Nephron progenitor cell (in vitro differentiated cells): ENCODE measurements around the gene SALL1.
A peak's percentile ranks its signal among the peaks of the same experiment; 100 is the strongest.

ENCODE experiments used
- DNase-seq: peaks from one replicate; pipeline ENCODE4 v3.0.0; 2021
- H3K27ac Mint-ChIP-seq: 2 replicates; pipeline ENCODE4 v1.8.0; 2021; ENCODE audit warnings: mild to moderate bottlenecking, moderate library complexity, mixed read lengths
- H3K27me3 Mint-ChIP-seq: 2 replicates; pipeline ENCODE4 v1.8.0; 2021; ENCODE audit warnings: mild to moderate bottlenecking, low read depth, mixed read lengths; ENCODE audit not compliant: poor library complexity
- H3K36me3 Mint-ChIP-seq: 2 replicates; pipeline ENCODE4 v1.8.0; 2021; ENCODE audit warnings: low read depth, mixed read lengths
- H3K4me1 Mint-ChIP-seq: 2 replicates; pipeline ENCODE4 v1.8.0; 2021; ENCODE audit warnings: mixed read lengths
- H3K4me3 Mint-ChIP-seq: 2 replicates; pipeline ENCODE4 v1.8.0; 2021; ENCODE audit warnings: mild to moderate bottlenecking, moderate library complexity, mixed read lengths
- H3K9me3 Mint-ChIP-seq: 2 replicates; pipeline ENCODE4 v1.8.0; 2021; ENCODE audit warnings: mild to moderate bottlenecking, moderate library complexity, mixed read lengths
- CTCF ChIP-seq: fragments of 200-600 bp; sonication (generic); IDR thresholded peaks from 2 replicates; pipeline ENCODE4 v1.5.0; 2021; ENCODE audit warnings: antibody characterized with exemption

Gene SALL1

GRCh38 chr16:51144203-51144602 lies 6.9 kb downstream of the SALL1 start:
- peaks cover 3% of the 10 kb centered on the region for H3K27me3 Mint-ChIP-seq
- H3K4me3 Mint-ChIP-seq, result peak overlapping the region; percentile 97
- DNase-seq, result no peak
- no peak for TF ChIP-seq CTCF
- H3K27ac Mint-ChIP-seq, result peak overlapping the region; percentile 25
- peaks cover 91% of the 10 kb centered on the region for H3K4me1 Mint-ChIP-seq
- peaks cover 78% of the 10 kb centered on the region for H3K36me3 Mint-ChIP-seq
- no peaks in the 10 kb centered on the region for H3K9me3 Mint-ChIP-seq

- Mint-ChIP-seq H3K4me1 (peaks cover 99% of the 10 kb centered on the region), H3K9me3 (no peaks in the 10 kb centered on the region), H3K4me3 (peak overlapping the region; percentile 97), H3K36me3 (peaks cover 78% of the 10 kb centered on the region), H3K27ac (peak overlapping the region; percentile 84), H3K27me3 (peaks cover 3% of the 10 kb centered on the region)
- no peak for TF ChIP-seq CTCF
- no peak for DNase-seq
Observed at GRCh38 chr16:51143196-51143977, 7.7 kb downstream of the SALL1 start.

GRCh38 chr16:51141541-51141940 lies 9.5 kb downstream of the SALL1 start:
- DNase-seq, result no peak
- peak overlapping the region; percentile 97 for H3K27ac Mint-ChIP-seq
- TF ChIP-seq CTCF, result no peak
- H3K4me1 Mint-ChIP-seq, result peaks cover 100% of the 10 kb centered on the region
- peak overlapping the region; percentile 32 for H3K4me3 Mint-ChIP-seq
- H3K27me3 Mint-ChIP-seq, result peaks cover 3% of the 10 kb centered on the region
- no peaks in the 10 kb centered on the region for H3K9me3 Mint-ChIP-seq
- H3K36me3 Mint-ChIP-seq, result peaks cover 79% of the 10 kb centered on the region

- H3K27me3 Mint-ChIP-seq, result peaks cover 3% of the 10 kb centered on the region
- DNase-seq, result no peak
- H3K4me1 Mint-ChIP-seq, result peaks cover 100% of the 10 kb centered on the region
- H3K27ac Mint-ChIP-seq, result peak overlapping the region; percentile 97
- no peaks in the 10 kb centered on the region for H3K9me3 Mint-ChIP-seq
- peak overlapping the region; percentile 67 for H3K4me3 Mint-ChIP-seq
- no peak for TF ChIP-seq CTCF
- H3K36me3 Mint-ChIP-seq, result peaks cover 80% of the 10 kb centered on the region
Observed at GRCh38 chr16:51141106-51141505, 10.0 kb downstream of the SALL1 start.

GRCh38 chr16:51140112-51140511 lies 11.0 kb downstream of the SALL1 start:
- no peaks in the 10 kb centered on the region for H3K9me3 Mint-ChIP-seq
- no peak for DNase-seq
- no peak for TF ChIP-seq CTCF
- peaks cover 100% of the 10 kb centered on the region for H3K4me1 Mint-ChIP-seq
- H3K4me3 Mint-ChIP-seq, result peak overlapping the region; percentile 77
- H3K36me3 Mint-ChIP-seq, result peaks cover 79% of the 10 kb centered on the region
- H3K27me3 Mint-ChIP-seq, result peaks cover 3% of the 10 kb centered on the region
- peak overlapping the region; percentile 97 for H3K27ac Mint-ChIP-seq

GRCh38 chr16:51139568-51139967 lies 11.5 kb downstream of the SALL1 start:
- no peak for DNase-seq
- Mint-ChIP-seq H3K27me3 (peaks cover 3% of the 10 kb centered on the region), H3K4me3 (peak overlapping the region; percentile 77), H3K4me1 (peaks cover 98% of the 10 kb centered on the region), H3K9me3 (no peaks in the 10 kb centered on the region), H3K27ac (peak overlapping the region; percentile 97), H3K36me3 (peaks cover 77% of the 10 kb centered on the region)
- TF ChIP-seq CTCF, result no peak
